K562 (cell line): ENCODE data around the gene NUDT9. TPM values are rescaled to one million over a fixed set of nuclear protein-coding genes. Genes with fewer than 3 reads are reported as not detected.

Experiments used
- ATAC-seq: fragments of 200-7000 bp; cut with Tn5 transposase; 3 replicates; pipeline ENCODE4 v1.9.1; 2020; ENCODE audit warnings: moderate library complexity
- BruUV-seq: library from RNA; stranded (reverse); fragments of 400-500 nt; replicated peaks from 2 replicates; lab custom pipeline; 2021; lab: Mats Ljungman, UMichigan
- CTCF ChIA-PET: fragments of 300-600 bp; formaldehyde crosslinking; extraction: SDS; loops from one replicate; lab custom pipeline; 2021; ENCODE audit warnings: low intra/inter-chr PET ratio; lab: Yijun Ruan, JAX
- POLR2A ChIA-PET: fragments of 300-600, 350-650 bp; sonication (Branson Sonifier 250); formaldehyde crosslinking; extraction: SDS; loops from one replicate; lab custom pipeline; 2021; ENCODE audit warnings: antibody characterized with exemption, inconsistent platforms; lab: Yijun Ruan, JAX
- DNase-seq, 4 experiments: peaks; one replicate each; pipeline versions ENCODE4 v3.0.0 to v3.0.0-alpha.2; 2011 to 2018; ENCODE audit warnings: low spot score in 3 of 4, mixed read lengths in 3 of 4; ENCODE audit errors: extremely low read depth in 1 of 4
- FAIRE-seq: peaks from 2 replicates; lab custom pipeline; 2011; peaks lifted over from hg19 to GRCh38; lab: Jason Lieb, UNC
- H2AFZ ChIP-seq: 2 replicates; pipeline ENCODE4 v1.6.0; 2011; ENCODE audit warnings: low read depth, low read length, control low read depth, inconsistent platforms
- H3K27ac ChIP-seq: fragments of 200-600 bp; 3 replicates; pipeline ENCODE4 v1.8.0; 2011; ENCODE audit warnings: low read depth, mild to moderate bottlenecking, control low read depth, inconsistent platforms, low read length, moderate library complexity, mixed read lengths; ENCODE audit errors: extremely low read depth
- H3K27me3 ChIP-seq, 2 experiments: fragments of 300-600 bp in 1 of 2; 2 replicates in 1 of 2; 3 replicates in 1 of 2; pipeline versions ENCODE4 v1.6.0 to v1.8.0; 2011; ENCODE audit warnings: inconsistent platforms in 2 of 2, low read length in 2 of 2, mild to moderate bottlenecking in 1 of 2, mixed read lengths in 1 of 2, moderate library complexity in 1 of 2; ENCODE audit not compliant: control insufficient read depth in 2 of 2, insufficient read depth in 2 of 2
- H3K36me3 ChIP-seq: fragments of 300-600 bp; 3 replicates; pipeline ENCODE4 v1.8.0; 2011; ENCODE audit warnings: mild to moderate bottlenecking, low read length, inconsistent platforms; ENCODE audit not compliant: control insufficient read depth, insufficient read depth
- H3K4me1 ChIP-seq, 2 experiments: fragments of 200-600 bp in 1 of 2; replicated peaks in 1 of 2; 2 replicates in 1 of 2; 3 replicates in 1 of 2; pipeline versions ENCODE4 v1.5.1 to v1.8.0; 2011; ENCODE audit warnings: inconsistent platforms in 2 of 2, low read length in 2 of 2, mild to moderate bottlenecking in 1 of 2, mixed read lengths in 1 of 2, moderate library complexity in 1 of 2; ENCODE audit not compliant: control insufficient read depth in 2 of 2, insufficient read depth in 2 of 2
- H3K4me2 ChIP-seq: 2 replicates; pipeline ENCODE4 v1.6.1; 2011; ENCODE audit warnings: low read length, control low read depth, inconsistent platforms, mixed read lengths; ENCODE audit not compliant: insufficient read depth
- H3K4me3 ChIP-seq: fragments of 200-600 bp; sonication (generic), shearing (Covaris generic); 2 replicates; pipeline ENCODE4 v1.5.1; 2016; ENCODE audit warnings: control low read depth, inconsistent platforms
- H3K79me2 ChIP-seq: fragments of 200-600 bp; 3 replicates; pipeline ENCODE4 v1.8.0; 2011; ENCODE audit warnings: low read length, inconsistent platforms; ENCODE audit not compliant: control insufficient read depth, insufficient read depth
- H3K9ac ChIP-seq, 2 experiments: 2 replicates each; pipeline versions ENCODE4 v1.6.0 to v1.6.1; 2011; ENCODE audit warnings: low read depth in 2 of 2, low read length in 2 of 2, control low read depth in 1 of 2, inconsistent platforms in 1 of 2, mild to moderate bottlenecking in 1 of 2, mixed read lengths in 1 of 2; ENCODE audit not compliant: insufficient read depth in 1 of 2
- H3K9me1 ChIP-seq: one replicate; pipeline ENCODE4 v1.6.0; 2011; ENCODE audit warnings: inconsistent platforms, mild to moderate bottlenecking, low read length, moderate library complexity; ENCODE audit not compliant: control insufficient read depth, insufficient read depth
- H3K9me3 ChIP-seq: replicated peaks from 2 replicates; pipeline ENCODE4 v1.5.1; 2011; ENCODE audit warnings: low read depth, low read length, inconsistent platforms; ENCODE audit not compliant: control insufficient read depth, insufficient read depth
- H4K20me1 ChIP-seq: replicated peaks from 2 replicates; pipeline ENCODE4 v1.6.1; 2011; ENCODE audit warnings: low read length, inconsistent platforms, mixed read lengths; ENCODE audit not compliant: control insufficient read depth, insufficient read depth
- BRD4 ChIP-seq: fragments of 200-600 bp; sonication (generic); IDR thresholded peaks from 2 replicates; pipeline ENCODE4 v1.6.1; 2017; ENCODE audit warnings: inconsistent platforms
- HBP1 ChIP-seq: fragments of 450-650 bp; formaldehyde crosslinking; IDR thresholded peaks from 2 replicates; pipeline ENCODE4 v1.4.0; 2022; ENCODE audit warnings: missing genetic modification characterization
- LEF1 ChIP-seq: fragments of 450-650 bp; IDR thresholded peaks from 2 replicates; pipeline ENCODE4 v1.6.1; 2016; ENCODE audit warnings: mild to moderate bottlenecking
- RHOXF2B ChIP-seq: fragments of 250-450 bp; sonication (Bioruptor Pico); conservative IDR thresholded peaks from 2 replicates; pipeline ENCODE4 v1.5.1; 2021
- RUNX1 ChIP-seq: sonication (generic); IDR thresholded peaks from 2 replicates; pipeline ENCODE4 v1.6.1; 2016; ENCODE audit warnings: antibody characterized with exemption, low read depth
- ZBTB17 ChIP-seq: fragments of 450-650 bp; formaldehyde crosslinking; IDR thresholded peaks from 2 replicates; pipeline ENCODE4 v1.4.0; 2020; ENCODE audit warnings: mild to moderate bottlenecking
- WGBS: fragments of 100-300 bp; shearing (Covaris generic); methylation state at CpG from one replicate; pipeline ENCODE4 v1.1.6; 2016; ENCODE audit warnings: low coverage, mixed read lengths; ENCODE audit not compliant: insufficient coverage; ENCODE audit errors: missing lambda C conversion rate; 5-methylcytosine and 5-hydroxymethylcytosine counted together
- in situ Hi-C: fragments of 300-500 bp; cut with MboI; formaldehyde crosslinking; loops from 4 replicates; pipeline ENCODE4 v1.15.0; 2018; ENCODE audit warnings: inconsistent platforms, mixed read lengths
- intact Hi-C: fragments of 100-400 bp; cut with micrococcal nuclease; formaldehyde crosslinking; loops from 2 replicates; pipeline ENCODE4 v1.14.2; 2022
- polyA plus RNA-seq, 8 experiments: library from polyadenylated mRNA; depleted of rRNA in 4 of 8; stranded (reverse) in 5 of 8; unstranded in 3 of 8; fragments of >200 nt; fragmentation: Nextera tagmentation in 2 of 8; fragmentation: Illumina TruSeq in 1 of 8; extraction: Ambion mirVana in 2 of 8; extraction: Trizol in 1 of 8; gene quantifications; 2 replicates each; pipeline versions ENCODE4 v1.2.1 to v1.2.3, GENCODE V29; 2011 to 2014; ENCODE audit warnings: inconsistent platforms in 1 of 8, missing spikeins in 1 of 8
- total RNA-seq, 7 experiments: library from RNA; depleted of rRNA in 6 of 7; stranded (reverse); fragments of >200 nt in 6 of 7; fragmentation: Illumina TruSeq in 2 of 7; extraction: Trizol in 2 of 7; gene quantifications; 2 replicates each; pipeline versions ENCODE4 v1.2.1 to v1.2.3, GENCODE V29; 2011 to 2021; ENCODE audit warnings: low replicate concordance in 1 of 7
- TF ChIP-seq, protein P1 (sequence below): fragments of 150-350 bp; IDR thresholded peaks from 2 replicates; pipeline ENCODE4 v1.6.1; 2014; ENCODE audit warnings: low read depth, mild to moderate bottlenecking, low read length, borderline replicate concordance

NUDT9 gene
- total and polyA plus RNA-seq, 9 of the 15 experiments (the other 6 are each of a cell fraction or from before 2014, with no cell fraction given), result 8.5 to 20.8 (median 18.0) TPM

DNA sequence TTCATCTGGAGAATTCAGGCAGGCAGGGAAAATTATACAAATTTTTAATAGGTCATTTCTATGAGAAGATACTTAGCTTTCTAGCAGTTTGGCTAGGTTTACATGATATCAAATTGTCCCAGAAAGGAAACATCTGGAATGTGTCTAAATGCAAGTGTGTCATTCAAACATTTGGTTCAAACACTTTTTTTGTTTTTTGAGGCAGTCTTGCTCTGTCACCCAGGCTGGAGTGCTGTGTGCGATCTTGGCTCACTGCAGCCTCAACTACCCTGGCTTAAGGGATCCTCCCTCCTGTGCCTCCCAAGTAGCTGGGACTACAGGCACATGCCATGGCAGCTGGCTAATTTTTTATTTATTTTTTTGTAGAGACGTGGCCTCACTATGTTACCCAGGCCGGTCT, 75.2 kb downstream of the NUDT9 start:
- intact Hi-C loops (loop anchor here (5.0 to 10.0 kb wide), 2 partner anchors 350 to 717 kb away; no protein-coding TSS in a partner anchor), in situ Hi-C loops (no loop called here)
- Histone ChIP-seq H3K4me1 (no peaks in the 10 kb centered on the region), H2AFZ (no peak overlapping the region), H3K9me3 (no peaks in the 10 kb centered on the region), H3K4me2 (no peak overlapping the region), H3K36me3 (no peaks in the 10 kb centered on the region), H3K27ac (no peak overlapping the region), H3K79me2 (no peaks in the 10 kb centered on the region), H3K9me1 (no peaks in the 10 kb centered on the region)
- BruUV-seq, result no TSS peak
- CTCF ChIA-PET, result no interaction called here
- FAIRE-seq (no peak), DNase-seq (no peak), ATAC-seq (no peak)
- TF ChIP-seq ZBTB17 (CRISPR knock-in tag), result no peak
- no peak for TF ChIP-seq RUNX1
- TF ChIP-seq HBP1 (CRISPR knock-in tag), result no peak
- no peak for TF ChIP-seq BRD4
- no peak for TF ChIP-seq RHOXF2B (CRISPR knock-in tag)
- TF ChIP-seq, protein P1, sequence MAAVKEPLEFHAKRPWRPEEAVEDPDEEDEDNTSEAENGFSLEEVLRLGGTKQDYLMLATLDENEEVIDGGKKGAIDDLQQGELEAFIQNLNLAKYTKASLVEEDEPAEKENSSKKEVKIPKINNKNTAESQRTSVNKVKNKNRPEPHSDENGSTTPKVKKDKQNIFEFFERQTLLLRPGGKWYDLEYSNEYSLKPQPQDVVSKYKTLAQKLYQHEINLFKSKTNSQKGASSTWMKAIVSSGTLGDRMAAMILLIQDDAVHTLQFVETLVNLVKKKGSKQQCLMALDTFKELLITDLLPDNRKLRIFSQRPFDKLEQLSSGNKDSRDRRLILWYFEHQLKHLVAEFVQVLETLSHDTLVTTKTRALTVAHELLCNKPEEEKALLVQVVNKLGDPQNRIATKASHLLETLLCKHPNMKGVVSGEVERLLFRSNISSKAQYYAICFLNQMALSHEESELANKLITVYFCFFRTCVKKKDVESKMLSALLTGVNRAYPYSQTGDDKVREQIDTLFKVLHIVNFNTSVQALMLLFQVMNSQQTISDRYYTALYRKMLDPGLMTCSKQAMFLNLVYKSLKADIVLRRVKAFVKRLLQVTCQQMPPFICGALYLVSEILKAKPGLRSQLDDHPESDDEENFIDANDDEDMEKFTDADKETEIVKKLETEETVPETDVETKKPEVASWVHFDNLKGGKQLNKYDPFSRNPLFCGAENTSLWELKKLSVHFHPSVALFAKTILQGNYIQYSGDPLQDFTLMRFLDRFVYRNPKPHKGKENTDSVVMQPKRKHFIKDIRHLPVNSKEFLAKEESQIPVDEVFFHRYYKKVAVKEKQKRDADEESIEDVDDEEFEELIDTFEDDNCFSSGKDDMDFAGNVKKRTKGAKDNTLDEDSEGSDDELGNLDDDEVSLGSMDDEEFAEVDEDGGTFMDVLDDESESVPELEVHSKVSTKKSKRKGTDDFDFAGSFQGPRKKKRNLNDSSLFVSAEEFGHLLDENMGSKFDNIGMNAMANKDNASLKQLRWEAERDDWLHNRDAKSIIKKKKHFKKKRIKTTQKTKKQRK, result no peak
- no peak for TF ChIP-seq LEF1
- TF ChIP-seq, all 486 proteins: peak for 0
- no peak overlapping the region for H3K4me3 ChIP-seq
- POLR2A ChIA-PET, result interaction anchor here (0.5 kb wide), 1 partner anchor 174 kb away, joined by 3 read pairs; no protein-coding TSS in a partner anchor
- H3K27me3 ChIP-seq, result no peaks in the 10 kb centered on the region; a peak in 1 of 5 replicates
- no peaks in the 10 kb centered on the region for H4K20me1 ChIP-seq
- no peak overlapping the region for H3K9ac ChIP-seq
- WGBS, result 19% methylated on average over 3 of the region's 3 CpGs
